ENCODE data around the gene SCAANT1. TPM values are rescaled to one million over a fixed set of nuclear protein-coding genes. Genes with fewer than 3 reads are reported as not detected.
A peak's percentile ranks its signal among the peaks of the same experiment; 100 is the strongest.

SCAANT1 gene
- total RNA-seq, 3 donors from 2014 or later: not detected

DNA sequence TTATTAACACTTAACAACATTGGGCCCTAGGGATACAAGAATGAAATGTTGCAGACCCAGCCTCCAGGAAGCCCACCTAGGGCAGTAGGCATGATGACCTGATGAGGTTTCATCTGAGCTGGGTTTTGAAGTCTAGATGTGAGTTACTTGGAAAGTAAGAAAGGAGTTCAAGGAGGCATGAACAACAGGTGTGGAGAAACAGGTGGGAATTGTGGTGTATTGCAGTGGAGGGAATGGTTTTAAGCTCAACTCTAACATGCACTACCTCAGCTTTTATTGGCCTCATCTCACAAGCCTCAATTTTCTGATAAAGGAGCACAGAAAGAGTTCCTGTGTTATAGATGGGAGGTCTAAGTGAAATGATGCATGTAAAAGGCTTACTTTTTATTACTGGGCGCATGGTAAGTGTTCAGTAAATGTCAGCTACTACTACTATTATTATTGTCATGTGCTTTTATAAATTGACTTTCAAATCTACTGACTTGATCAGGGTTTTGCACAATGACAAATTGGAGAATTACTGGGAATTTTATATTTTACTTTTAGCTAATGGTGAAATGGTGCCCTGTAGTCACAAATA lies 19.3 kb downstream of the SCAANT1 start:
- DNase-seq: no peak
- Histone ChIP-seq H3K4me1 (ENCODE audit: low read depth) (no peaks in the 10 kb centered on the region), H3K4me3 (no peak overlapping the region), H3K36me3 (ENCODE audit: low read depth) (no peaks in the 10 kb centered on the region), H3K9me3 (no peaks in the 10 kb centered on the region)
- no peak for TF ChIP-seq CTCF (IDR thresholded peaks at IDR 0.05)
- intact Hi-C loops (cut with DNase I, micrococcal nuclease): no loop called here
- no peak for ATAC-seq

DNA sequence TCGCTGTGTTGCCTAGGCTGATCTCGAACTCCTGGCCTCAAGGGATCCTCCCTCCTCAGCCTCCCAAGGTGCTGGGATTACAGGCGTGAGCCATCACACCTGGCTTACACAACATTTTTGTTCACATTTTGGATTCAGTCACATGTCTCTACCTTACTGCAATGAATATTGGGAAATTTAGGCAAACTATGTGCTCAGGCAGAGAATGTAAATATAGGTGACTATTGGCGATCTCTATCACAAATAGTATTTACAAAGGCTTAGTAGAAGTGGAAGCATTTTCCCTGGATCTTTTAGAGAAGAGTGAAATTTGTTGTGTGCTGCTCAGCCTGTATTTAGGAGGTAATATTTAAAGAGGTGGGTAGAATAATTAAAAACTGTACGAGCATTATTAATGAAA lies 20.7 kb downstream of the SCAANT1 start:
- intact Hi-C loops (cut with DNase I, micrococcal nuclease): no loop called here
- H3K4me1 ChIP-seq (ENCODE audit: low read depth): no peaks in the 10 kb centered on the region
- no peak for DNase-seq
- no peaks in the 10 kb centered on the region for H3K9me3 ChIP-seq
- no peak for ATAC-seq
- no peak for TF ChIP-seq CTCF (IDR thresholded peaks at IDR 0.05)
- no peak overlapping the region for H3K4me3 ChIP-seq
- H3K36me3 ChIP-seq (ENCODE audit: low read depth): no peaks in the 10 kb centered on the region

DNA sequence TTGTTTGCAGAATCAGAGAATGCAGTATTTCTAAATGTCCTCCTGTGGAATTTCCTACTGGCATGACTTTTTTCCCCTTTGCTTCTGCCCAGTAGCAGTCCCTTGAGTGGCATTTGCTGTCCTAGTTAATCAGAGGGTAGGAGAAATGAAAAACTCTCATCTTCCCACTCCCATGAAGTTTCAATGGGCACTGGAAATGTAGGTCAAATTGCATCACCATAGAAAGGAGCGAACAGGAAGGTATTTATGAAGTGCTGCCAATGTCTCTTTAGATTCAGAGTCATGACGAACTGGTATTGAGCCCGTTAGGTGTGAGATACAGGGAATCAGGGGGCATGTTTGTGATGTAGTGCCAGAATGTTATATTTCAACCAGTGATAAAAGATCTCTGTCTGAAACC lies 25.3 kb downstream of the SCAANT1 start:
- H3K9me3 ChIP-seq: no peaks in the 10 kb centered on the region
- no peaks in the 10 kb centered on the region for H3K4me1 ChIP-seq (ENCODE audit: low read depth)
- DNase-seq: no peak
- intact Hi-C loops (cut with DNase I, micrococcal nuclease): no loop called here
- no peak for TF ChIP-seq CTCF (IDR thresholded peaks at IDR 0.05)
- ATAC-seq: no peak
- no peak overlapping the region for H3K4me3 ChIP-seq
- H3K36me3 ChIP-seq (ENCODE audit: low read depth): no peaks in the 10 kb centered on the region

DNA sequence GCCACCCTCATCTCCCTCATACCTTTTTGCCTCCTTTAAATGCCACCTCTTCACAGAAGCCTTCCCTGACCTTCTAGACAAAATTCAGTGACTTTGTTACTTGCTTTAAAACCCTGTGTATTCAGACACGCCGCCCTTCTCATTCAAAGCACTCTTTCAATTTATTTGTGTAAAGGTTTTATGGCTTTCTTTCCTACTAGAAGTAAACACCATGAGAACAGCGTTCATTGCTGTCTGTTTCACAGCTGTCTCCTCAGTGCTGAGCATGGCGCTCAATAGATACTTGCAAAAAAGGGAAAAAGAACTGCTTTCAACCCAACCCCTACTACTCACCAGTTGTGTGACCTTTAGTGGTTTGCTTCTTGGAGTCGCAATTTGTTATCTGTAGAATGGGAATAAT lies 31.5 kb downstream of the SCAANT1 start:
- ATAC-seq: peak; percentile 70
- no peaks in the 10 kb centered on the region for H3K36me3 ChIP-seq (ENCODE audit: low read depth)
- H3K4me1 ChIP-seq (ENCODE audit: low read depth): peaks cover 12% of the 10 kb centered on the region
- no peak for TF ChIP-seq CTCF (IDR thresholded peaks at IDR 0.05)
- peak in 1 of 3 donors; percentile 20 for DNase-seq
- no peak overlapping the region for H3K4me3 ChIP-seq
- H3K9me3 ChIP-seq: no peaks in the 10 kb centered on the region
- intact Hi-C loops (cut with DNase I, micrococcal nuclease): no loop called here

- Histone ChIP-seq H3K4me1 (ENCODE audit: low read depth) (peaks cover 12% of the 10 kb centered on the region), H3K36me3 (ENCODE audit: low read depth) (no peaks in the 10 kb centered on the region), H3K4me3 (no peak overlapping the region), H3K9me3 (no peaks in the 10 kb centered on the region)
- TF ChIP-seq CTCF (IDR thresholded peaks at IDR 0.05): no peak
- no peak for DNase-seq
- intact Hi-C loops (cut with DNase I, micrococcal nuclease): no loop called here
- no peak for ATAC-seq
These were observed 33.7 kb downstream of the SCAANT1 start for GRCh38 chr3:63878394-63879060.
